ENCODE data around the gene FSIP1. TPM values are rescaled to one million over a fixed set of nuclear protein-coding genes. Genes with fewer than 3 reads are reported as not detected.

FSIP1 gene
- total RNA-seq, 1 donor from 2014 or later, result 0.91 TPM

DNA sequence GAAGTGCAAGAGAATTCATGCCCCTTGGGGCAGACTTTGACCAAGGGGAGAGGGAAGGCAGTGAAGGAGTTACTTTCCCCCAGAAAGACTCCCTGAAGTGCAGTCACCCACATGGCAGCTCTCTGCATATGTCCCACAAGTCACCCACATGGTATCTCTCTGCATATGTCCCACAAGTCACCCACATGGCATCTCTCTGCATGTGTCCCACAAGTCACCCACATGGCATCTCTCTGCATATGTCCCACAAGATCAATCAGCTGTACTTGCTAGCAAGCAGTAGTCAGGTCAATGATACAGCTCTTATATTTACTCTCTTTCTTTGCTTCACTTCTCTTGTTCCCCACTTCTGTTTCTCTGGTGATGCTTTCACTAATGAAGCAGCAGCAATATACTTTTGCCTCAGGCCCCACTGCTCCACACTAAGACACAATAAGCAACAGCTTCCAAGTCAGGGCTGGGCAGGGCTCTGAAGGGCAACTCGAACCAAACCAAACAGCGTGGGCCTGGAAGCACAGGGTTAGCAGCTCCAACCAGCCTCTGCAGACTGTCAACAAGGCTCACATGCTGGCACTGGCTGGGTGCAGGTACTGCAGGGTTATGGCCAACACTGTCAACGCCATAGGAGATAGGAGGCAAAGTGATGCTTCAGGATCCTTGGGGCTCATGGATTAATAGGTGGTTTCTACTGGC, 155.0 kb downstream of the FSIP1 start:
- intact Hi-C loops (cut with micrococcal nuclease), result loop anchor here (2.0 to 10.0 kb wide), 6 partner anchors 15 to 1175 kb away; partner anchors contain the start of genes BMF, EIF2AK4 and FAM98B

DNA sequence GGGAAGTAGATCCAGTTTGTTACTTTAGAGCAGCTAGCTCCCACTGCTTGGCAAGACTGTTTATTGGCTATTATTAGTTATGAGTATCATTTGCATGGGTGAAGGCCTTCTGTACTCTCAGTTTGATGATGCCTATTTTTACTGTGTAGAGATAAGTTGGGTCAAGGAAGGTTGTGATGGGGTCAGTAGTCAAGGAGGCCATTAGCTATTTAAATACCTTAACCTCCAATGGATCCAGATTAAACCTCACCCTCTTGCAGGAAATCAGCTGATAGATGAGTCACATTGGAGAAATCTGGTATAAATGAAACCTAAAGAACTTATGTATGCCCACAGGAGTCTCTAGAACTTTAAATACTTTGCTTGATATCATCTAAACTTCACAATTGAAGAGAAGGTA, 156.8 kb downstream of the FSIP1 start:
- intact Hi-C loops (cut with micrococcal nuclease), result loop anchor here (2.0 to 10.0 kb wide), 7 partner anchors 157 to 1174 kb away; partner anchors contain the start of genes BMF, EIF2AK4, FAM98B and FSIP1

DNA sequence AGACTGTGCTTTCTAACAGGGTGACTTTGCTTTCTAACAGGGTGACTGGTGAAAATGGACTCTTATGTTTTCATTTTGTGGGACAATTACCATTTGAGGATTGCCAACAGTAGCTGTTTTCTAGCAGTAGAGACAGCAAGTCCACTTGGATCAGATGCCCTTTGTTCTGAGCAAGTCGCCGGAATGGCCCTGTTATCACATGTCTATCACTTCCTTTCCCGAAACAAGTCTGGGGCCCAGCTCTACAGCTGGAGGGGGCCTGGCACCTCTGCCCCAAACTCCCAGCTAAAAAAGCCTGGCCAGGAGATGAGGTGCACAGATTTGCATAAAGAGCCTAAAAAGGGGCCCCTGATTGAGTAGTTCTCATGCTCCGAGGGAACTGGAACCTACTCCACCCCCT, 157.2 kb downstream of the FSIP1 start:
- intact Hi-C loops (cut with micrococcal nuclease), result loop anchor here (2.0 to 10.0 kb wide), 7 partner anchors 157 to 1173 kb away; partner anchors contain the start of genes BMF, EIF2AK4, FAM98B and FSIP1

DNA sequence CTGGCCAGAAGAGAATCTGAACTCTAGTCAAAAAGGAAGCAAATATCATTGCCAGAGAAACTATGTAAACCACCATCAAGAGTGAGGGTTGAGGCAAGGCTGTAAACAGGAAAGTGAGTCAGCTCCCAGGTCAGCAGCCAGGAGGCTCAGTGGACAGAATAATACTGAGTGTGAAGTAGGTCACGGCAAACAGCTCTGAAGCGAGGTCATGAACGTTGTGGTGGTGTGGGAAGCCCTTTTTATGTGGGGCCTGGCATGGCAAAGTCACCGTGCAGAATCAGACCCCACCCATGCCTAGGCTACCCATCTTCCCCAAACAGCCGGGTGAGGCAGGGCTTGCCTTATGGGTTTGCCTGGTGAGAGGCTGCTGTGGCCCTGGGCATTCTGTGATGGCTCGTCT, 157.8 kb downstream of the FSIP1 start:
- intact Hi-C loops (cut with micrococcal nuclease), result loop anchor here (2.0 to 10.0 kb wide), 8 partner anchors 158 to 1173 kb away; partner anchors contain the start of genes BMF, EIF2AK4, FAM98B and FSIP1

DNA sequence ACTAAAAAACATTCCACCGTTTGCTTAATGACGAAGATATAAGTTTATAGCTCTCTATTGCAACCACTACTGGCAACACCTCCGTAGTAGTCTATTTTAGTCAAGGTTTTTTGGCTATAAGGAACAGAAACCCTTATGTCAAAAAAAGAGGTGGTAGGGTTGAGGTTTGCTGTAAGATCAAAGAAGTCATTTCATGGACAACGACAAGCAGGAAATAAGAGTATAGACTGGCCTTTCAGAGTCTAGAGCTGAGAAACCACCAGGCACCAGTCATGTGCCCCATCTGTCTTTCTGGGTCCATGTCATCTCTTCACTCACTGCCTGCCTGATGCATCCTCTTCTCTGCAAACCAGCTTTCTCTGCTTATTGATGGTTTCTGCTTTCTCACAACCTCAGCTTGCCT, 159.1 kb downstream of the FSIP1 start:
- intact Hi-C loops (cut with micrococcal nuclease), result loop anchor here (1.0 to 10.0 kb wide), 6 partner anchors 8 to 1063 kb away; partner anchors contain the start of gene BMF

DNA sequence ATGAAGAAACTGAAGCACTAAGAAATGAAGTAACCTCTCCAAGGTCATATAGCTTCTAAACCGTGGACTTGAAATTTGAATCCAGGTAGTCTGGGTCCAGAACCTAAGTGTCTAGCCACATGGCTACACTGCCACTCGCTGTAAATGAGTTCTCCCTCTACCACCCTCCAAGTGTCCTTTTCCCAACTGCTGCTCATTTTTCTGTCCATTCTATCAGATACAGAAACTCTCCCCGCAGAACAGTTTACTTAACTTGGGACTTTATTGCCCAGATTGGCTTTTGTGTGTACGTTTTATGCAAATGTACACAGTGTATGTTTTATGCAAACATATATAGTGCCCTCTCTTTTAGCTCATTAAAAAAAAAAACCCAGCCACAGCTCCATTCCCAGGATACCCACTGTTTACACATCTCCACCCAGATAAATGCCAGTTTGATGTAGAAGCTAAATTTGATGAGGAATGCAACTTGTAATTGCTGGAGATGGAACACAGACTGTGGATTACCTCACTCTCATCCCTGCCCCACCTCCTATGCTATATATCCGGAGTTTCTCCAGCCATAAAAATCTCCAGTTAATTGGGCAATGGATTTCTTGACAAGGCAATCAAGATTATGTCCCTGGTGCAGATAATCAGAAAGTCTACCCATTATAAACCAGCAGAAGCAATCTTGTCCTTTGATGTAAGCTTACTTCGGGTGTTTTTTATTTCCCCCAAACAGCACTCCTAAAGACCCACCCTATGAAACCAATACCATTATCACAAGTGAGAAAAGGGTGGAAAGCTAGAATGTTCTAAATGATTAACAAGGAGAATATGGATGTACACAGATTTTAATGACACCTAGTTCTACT, 159.8 kb downstream of the FSIP1 start:
- intact Hi-C loops (cut with micrococcal nuclease), result loop anchor here (1.0 to 10.0 kb wide), 6 partner anchors 8 to 1063 kb away; partner anchors contain the start of gene BMF

DNA sequence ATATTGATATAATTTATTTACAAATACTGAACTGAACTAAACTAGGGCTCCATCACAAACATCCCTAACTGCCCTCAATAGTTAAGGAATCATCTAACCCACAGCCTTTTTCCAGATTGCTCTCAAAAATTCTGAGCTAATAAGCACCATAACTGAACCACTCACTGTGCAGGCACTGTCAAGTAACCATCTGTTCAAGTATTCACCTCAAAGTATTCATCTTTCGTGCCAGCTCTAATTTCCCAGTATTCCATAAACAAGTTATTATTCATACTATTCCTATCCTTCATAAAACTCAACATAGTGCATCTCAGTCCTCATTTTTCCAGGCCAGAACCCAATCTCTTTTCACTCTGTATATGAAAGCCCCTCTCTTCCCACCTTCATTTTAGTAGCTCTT, 160.7 kb downstream of the FSIP1 start:
- intact Hi-C loops (cut with micrococcal nuclease), result loop anchor here (5.0 to 10.0 kb wide), 3 partner anchors 423 to 935 kb away; partner anchors contain the start of gene BMF

DNA sequence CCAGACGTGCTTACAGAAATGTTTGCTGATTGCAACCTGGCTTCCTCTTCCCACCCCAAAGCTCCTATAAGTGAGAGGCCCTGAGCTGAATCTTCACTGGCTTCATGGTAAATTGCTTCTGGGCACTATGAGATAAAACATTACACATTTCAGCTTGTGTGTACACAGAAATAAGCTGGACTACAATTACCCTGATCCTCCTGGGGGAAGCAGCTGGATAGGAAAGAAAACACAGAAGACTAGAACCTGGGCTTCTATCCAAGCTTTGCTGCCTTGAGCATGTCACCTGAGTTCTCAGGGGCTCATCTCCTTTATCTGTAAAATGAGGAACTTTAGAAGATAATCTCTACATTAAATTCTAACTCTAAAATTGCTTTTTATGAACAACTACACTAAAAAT, 161.4 kb downstream of the FSIP1 start:
- intact Hi-C loops (cut with micrococcal nuclease), result loop anchor here (5.0 to 10.0 kb wide), 3 partner anchors 424 to 934 kb away; partner anchors contain the start of gene BMF

DNA sequence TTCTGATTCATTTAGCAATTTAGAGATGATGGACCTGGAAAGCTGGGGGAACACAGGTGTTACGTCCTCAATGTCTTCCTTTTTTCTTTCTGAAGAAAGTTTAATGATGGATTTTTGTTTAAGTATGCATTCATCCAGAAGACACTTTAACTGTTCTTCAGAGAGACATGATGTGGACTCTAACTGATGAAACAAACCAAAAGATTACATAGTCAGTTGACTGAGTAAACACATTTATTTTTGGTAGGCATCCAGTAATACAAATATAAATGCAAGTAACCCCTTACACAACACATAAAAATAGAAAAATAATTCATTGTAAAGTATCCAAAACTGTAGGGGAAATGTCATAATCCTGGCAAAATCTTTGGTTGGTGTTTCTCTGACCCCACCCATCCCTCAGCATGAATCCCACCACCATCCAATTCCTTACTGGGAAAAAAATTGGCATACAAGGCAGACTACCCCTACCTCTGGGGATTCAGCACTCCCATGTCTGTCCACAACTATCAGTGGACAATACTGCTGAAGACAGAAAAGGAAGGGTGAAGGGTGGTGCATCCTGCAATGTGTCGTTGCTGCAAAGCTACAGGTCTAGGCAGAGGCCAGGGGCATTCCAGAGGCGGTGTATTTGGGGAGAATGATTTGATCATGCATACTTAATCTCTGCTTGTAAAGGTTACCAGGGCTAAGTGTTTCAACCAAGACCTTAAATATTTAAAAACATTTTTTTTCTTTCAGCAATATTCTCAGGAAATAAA, 164.4 kb downstream of the FSIP1 start:
- intact Hi-C loops (cut with micrococcal nuclease), result no loop called here

DNA sequence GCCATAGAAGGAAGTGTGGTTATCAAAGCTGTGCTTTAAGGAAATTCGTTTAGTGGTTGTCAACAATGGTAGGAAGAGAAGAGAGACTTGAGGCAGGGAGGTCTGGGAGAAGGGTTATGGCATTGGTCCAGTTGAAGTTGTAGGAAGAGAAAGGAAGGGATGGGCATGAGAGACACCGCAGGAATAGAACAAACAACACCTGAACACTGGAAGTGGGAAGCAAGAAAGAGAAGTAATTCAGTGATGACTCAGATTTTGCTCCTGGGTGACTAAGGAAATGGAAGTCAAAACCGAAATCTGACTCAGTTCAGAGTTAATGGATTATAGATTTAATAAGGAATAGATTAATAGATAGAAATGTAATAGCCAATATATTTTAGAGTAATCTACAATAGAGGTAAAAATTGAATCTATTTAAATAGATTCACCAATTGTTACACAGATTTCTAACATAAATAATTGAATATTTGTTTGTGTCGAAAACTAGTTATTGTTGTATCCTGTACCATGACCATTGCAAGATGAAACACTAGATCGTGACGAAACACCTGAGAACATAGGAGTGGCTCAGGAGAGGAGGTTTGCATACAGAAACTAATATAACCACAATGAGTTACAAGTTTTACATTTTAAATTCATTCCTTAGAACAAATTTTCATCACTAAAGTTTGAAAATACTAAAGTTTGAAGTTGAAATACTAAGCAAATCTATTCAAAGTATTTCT, 165.7 kb downstream of the FSIP1 start:
- intact Hi-C loops (cut with micrococcal nuclease), result no loop called here

DNA sequence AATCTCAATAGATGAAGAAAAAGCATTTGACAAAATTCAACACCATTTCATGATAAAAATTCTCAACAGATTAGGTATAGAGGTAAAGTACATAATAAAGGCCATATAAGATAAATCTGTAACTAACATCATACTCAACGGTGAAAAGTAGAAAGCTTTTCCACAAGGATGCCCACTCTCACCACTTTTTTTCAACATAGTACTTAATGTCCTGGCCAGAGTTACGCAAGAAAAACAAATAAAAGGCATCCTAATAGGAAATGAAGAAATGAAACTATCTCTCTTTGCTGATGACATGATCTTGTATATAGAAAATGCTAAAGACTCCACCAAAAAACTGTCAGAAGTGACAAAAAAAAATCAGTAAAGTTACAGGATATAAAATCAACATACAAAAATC, 168.8 kb downstream of the FSIP1 start:
- intact Hi-C loops (cut with micrococcal nuclease), result no loop called here

DNA sequence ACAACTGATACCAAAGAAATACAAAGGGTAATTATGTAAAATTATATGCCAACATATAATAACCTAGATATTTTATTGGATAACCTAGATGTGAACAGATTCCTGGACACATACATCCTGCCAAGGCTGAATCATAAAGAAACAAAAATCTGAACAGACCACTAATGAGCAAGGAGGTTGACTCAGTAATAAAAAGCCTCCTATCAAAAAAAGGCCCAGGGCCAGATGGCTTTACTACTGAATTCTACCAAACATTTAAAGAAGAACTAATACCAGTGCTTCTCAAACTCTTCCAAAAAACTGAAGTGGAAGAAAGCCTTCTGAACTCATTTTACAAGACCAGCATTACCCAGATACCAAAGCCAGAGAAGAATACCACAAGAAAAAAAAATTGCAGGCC, 169.4 kb downstream of the FSIP1 start:
- intact Hi-C loops (cut with micrococcal nuclease), result no loop called here

DNA sequence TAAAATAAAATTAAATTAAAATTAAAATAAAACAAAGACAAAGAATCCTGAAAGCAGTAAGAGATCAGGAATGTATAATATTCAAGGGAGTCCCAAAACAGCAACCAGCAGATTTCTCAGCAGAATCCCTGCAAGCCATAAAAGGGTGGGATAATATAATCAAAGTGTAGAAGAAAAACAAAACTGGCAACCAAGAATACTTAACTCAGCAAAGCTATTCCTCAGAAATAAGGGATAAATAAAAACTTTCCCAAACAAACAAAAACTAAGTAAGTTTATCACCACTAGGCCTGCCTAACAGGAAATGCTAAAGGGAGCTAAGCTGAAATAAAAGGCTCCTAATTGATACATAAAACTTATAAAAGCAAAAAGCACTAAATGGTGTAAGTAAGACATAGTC, 172.0 kb downstream of the FSIP1 start:
- intact Hi-C loops (cut with micrococcal nuclease), result no loop called here

DNA sequence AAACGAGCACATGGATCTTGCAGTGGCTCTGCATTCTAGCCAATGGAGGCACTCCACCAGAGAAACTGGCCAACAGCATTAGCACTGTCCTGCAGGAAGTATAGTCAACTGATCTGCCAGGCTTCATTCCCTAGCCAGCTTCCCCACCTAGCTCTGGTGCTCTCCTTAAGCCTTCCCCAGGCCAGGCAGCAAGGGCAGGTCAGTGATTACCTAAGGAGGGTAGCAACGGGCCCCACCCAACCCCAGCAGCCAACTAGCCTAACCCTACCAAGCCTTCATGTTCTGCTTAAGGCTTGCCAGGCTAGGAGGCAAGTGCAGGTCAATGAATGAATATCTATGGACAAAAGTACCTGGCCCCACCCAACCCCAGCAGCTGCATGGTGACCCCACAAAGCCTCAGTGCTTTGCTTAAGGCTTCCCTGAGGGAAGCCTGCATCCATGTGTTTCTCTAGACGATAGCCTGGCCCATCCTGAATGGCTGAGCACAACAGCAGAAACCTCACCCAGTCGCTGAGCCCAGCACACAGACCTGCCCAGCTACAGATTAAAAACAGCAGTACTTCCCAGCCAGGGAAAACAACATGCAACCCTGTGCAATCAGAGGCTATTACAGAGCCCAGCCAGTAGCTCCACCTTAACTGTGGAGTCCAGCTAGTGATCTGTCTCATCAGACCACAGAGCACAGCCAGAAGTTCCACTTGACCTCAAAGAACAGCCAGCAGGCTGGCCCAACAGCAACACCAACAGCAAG, 173.3 kb downstream of the FSIP1 start:
- intact Hi-C loops (cut with micrococcal nuclease), result no loop called here

DNA sequence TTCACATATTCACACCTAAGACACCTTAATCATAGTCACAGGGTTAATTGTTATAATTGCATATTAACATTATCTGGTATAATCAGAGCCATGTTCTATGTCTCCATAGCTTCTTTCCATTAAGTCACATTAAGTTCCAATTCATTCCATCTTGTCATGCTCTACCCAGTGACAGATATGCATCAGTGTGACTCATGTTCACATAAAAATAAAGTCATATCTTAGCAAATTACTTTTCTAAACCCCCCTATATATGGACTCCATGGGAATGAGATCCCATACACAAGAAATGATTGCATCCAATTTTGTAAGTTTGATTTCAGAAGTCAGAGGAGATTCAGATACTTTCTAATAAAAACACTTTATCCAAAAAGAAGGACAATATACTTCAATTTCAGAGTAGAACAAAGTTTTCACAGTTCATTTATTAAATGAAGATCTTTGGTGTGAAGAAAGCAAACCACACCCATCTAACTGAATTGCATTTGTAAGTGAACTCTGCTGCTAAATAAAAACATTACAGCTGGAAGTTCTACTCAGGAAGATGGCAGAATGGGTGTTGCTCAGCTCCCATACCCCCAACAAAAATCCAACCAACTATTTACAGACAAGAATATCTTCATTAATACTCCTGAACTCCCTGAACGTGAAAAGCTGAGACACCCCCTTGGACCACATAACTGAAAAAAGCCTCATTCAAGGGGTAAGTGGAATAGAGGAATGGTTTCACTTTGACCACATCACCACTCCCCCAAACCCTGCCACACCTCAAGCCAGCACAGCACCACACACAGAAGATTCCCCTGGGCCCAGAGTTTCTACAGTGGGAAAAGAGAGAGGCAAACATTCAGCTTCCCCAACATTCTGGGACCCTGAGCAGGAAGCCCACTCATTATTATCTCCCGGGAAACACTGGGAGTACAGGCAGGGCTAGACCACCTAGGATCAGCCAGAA, 174.2 kb downstream of the FSIP1 start:
- intact Hi-C loops (cut with micrococcal nuclease), result no loop called here

DNA sequence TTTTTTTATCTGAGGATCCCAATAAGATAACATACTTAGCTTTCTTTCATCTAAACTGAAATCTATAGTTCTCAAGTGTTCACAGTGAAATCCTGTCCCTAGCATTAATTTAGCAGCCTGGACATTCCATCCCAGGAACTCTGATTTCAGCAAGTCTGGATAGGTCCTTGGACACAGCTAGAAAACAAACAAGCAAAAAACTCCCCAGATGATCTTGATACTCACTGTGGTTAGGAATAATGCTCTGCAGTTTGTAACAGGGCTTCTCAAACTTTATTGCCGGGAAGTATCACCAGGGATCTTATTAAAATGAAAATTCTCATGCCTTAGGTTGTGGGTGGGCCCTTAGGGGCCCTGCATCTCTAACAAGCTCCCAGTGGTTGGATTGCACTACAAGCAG, 177.5 kb downstream of the FSIP1 start:
- intact Hi-C loops (cut with micrococcal nuclease), result no loop called here

DNA sequence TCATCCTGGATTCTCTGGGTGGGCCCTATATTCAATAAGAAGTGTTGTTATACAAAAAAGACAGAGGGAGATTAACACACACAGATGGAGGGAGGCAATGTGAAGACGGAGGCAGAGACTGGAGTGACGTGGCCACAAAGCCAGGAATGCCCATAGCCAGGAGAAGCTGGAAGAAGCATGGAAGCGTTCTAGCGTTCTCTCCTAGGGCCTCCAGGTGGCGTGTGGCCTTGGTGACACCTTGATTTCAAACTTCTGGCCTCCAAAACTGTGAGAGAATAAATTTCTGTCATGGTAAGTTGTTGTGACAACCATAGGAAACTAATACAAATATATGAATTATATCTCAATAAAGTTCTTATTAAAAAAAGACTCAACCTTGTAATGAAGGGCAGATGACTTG, 180.5 kb downstream of the FSIP1 start:
- intact Hi-C loops (cut with micrococcal nuclease), result no loop called here

DNA sequence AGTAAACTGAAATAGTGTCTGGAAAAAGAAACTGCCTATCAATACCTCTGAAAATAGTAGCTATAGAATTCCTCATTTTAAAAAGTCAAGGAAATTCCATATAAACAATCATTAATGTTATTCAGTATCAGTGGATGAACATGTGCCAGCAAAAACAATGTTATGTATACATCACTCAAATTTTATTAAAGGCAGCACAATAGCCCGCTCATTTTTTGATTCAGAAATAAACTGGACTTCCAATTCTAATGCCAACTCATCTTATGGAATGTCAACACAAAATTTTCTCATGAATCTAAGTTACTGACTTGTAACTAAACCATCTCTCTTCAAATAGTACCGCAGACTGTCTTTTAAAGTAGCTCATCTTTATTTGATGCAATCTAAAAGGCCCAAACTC, 182.8 kb downstream of the FSIP1 start:
- intact Hi-C loops (cut with micrococcal nuclease), result no loop called here
